GM23338 (cell line): ENCODE results near the gene KCNMB1. TPM values are rescaled to one million over a fixed set of nuclear protein-coding genes. Genes with fewer than 3 reads are reported as not detected.

Source experiments
- ATAC-seq: fragments of 200-7000 bp; cut with Tn5 transposase; 3 replicates; pipeline ENCODE4 v1.9.1; 2020
- DNase-seq: peaks from one replicate; pipeline ENCODE4 v3.0.0-alpha.2; 2015; ENCODE audit warnings: low spot score
- H2AFZ ChIP-seq: fragments of 200-600 bp; sonication (generic); 2 replicates; pipeline ENCODE4 v1.8.0; 2016; ENCODE audit warnings: antibody characterized with exemption, mild to moderate bottlenecking, moderate library complexity
- H3F3A ChIP-seq: fragments of 200-600 bp; sonication (generic); replicated peaks from 2 replicates; pipeline ENCODE4 v1.8.0; 2017; ENCODE audit warnings: antibody characterized with exemption, mixed run types, low read depth
- H3K27ac ChIP-seq: fragments of 200-600 bp; sonication (generic); 2 replicates; pipeline ENCODE4 v1.6.1; 2016; ENCODE audit warnings: low read depth
- H3K27me3 ChIP-seq: fragments of 200-600 bp; sonication (generic); 2 replicates; pipeline ENCODE4 v1.8.0; 2016; ENCODE audit warnings: mild to moderate bottlenecking, mixed run types, moderate library complexity; ENCODE audit not compliant: insufficient read depth
- H3K36me3 ChIP-seq: fragments of 200-600 bp; sonication (generic); 2 replicates; pipeline ENCODE4 v1.8.0; 2016; ENCODE audit warnings: mild to moderate bottlenecking; ENCODE audit not compliant: insufficient read depth
- H3K4me1 ChIP-seq: fragments of 200-600 bp; sonication (generic); 2 replicates; pipeline ENCODE4 v1.8.0; 2016; ENCODE audit warnings: mild to moderate bottlenecking, moderate library complexity; ENCODE audit not compliant: insufficient read depth
- H3K4me2 ChIP-seq: fragments of 200-600 bp; sonication (generic); 2 replicates; pipeline ENCODE4 v1.7.1; 2017; ENCODE audit warnings: mixed run types
- H3K4me3 ChIP-seq: fragments of 200-600 bp; sonication (generic); 2 replicates; pipeline ENCODE4 v1.6.1; 2016; ENCODE audit warnings: mixed run types
- H3K79me2 ChIP-seq: fragments of 200-600 bp; sonication (generic); replicated peaks from 2 replicates; pipeline ENCODE4 v1.8.0; 2017; ENCODE audit warnings: mild to moderate bottlenecking; ENCODE audit not compliant: insufficient read depth
- H3K9me2 ChIP-seq: fragments of 200-600 bp; sonication (generic); 2 replicates; pipeline ENCODE4 v1.8.0; 2017; ENCODE audit not compliant: insufficient read depth
- H4K20me1 ChIP-seq: fragments of 200-600 bp; sonication (generic); replicated peaks from 2 replicates; pipeline ENCODE4 v1.8.0; 2017; ENCODE audit warnings: mild to moderate bottlenecking; ENCODE audit not compliant: insufficient read depth
- H3K27ac Mint-ChIP-seq: 2 replicates; pipeline ENCODE4 v1.8.0; 2020; ENCODE audit warnings: inconsistent platforms, mild to moderate bottlenecking, moderate library complexity, mixed read lengths
- H3K27me3 Mint-ChIP-seq: 3 replicates; pipeline ENCODE4 v1.8.0; 2022; ENCODE audit warnings: low read depth, mild to moderate bottlenecking, moderate library complexity, mixed read lengths, inconsistent platforms; ENCODE audit not compliant: insufficient read depth, poor library complexity
- H3K36me3 Mint-ChIP-seq: 3 replicates; pipeline ENCODE4 v1.8.0; 2021; ENCODE audit warnings: low read depth, mild to moderate bottlenecking, inconsistent platforms, moderate library complexity, mixed read lengths
- H3K4me1 Mint-ChIP-seq: 3 replicates; pipeline ENCODE4 v1.8.0; 2020; ENCODE audit warnings: mild to moderate bottlenecking, inconsistent platforms, mixed read lengths
- H3K4me3 Mint-ChIP-seq: 3 replicates; pipeline ENCODE4 v1.8.0; 2021; ENCODE audit warnings: moderate library complexity, mild to moderate bottlenecking, inconsistent platforms, mixed read lengths
- H3K9me3 Mint-ChIP-seq: 3 replicates; pipeline ENCODE4 v1.8.0; 2020; ENCODE audit warnings: moderate library complexity, mild to moderate bottlenecking, inconsistent platforms, mixed read lengths
- CREB1 ChIP-seq: fragments of 250-450 bp; sonication (Bioruptor Pico); IDR thresholded peaks from 2 replicates; pipeline ENCODE4 v1.5.0; 2020; ENCODE audit warnings: low read depth, mild to moderate bottlenecking, moderate library complexity
- EZH2 ChIP-seq: fragments of 200-600 bp; sonication (generic); IDR thresholded peaks from one replicate; pipeline ENCODE4 v1.8.0; 2017; ENCODE audit warnings: antibody characterized with exemption, mild to moderate bottlenecking, low read depth; ENCODE audit not compliant: unreplicated experiment
- EZH2phosphoT487 ChIP-seq: fragments of 200-600 bp; sonication (generic); IDR thresholded peaks from one replicate; pipeline ENCODE4 v1.8.1; 2018; ENCODE audit warnings: antibody characterized with exemption; ENCODE audit not compliant: unreplicated experiment
- JUNB ChIP-seq: IDR thresholded peaks from one replicate; pipeline ENCODE4 v1.6.1; 2016; ENCODE audit warnings: antibody characterized with exemption; ENCODE audit not compliant: unreplicated experiment
- NANOG ChIP-seq: IDR thresholded peaks from 2 replicates; pipeline ENCODE4 v1.6.1; 2016; ENCODE audit warnings: antibody characterized with exemption, borderline replicate concordance
- POLR2AphosphoS5 ChIP-seq: IDR thresholded peaks from 2 replicates; pipeline ENCODE4 v1.6.1; 2016; ENCODE audit warnings: antibody characterized with exemption, low read depth
- REST ChIP-seq: IDR thresholded peaks from one replicate; pipeline ENCODE4 v1.6.1; 2018; ENCODE audit warnings: antibody characterized with exemption; ENCODE audit not compliant: unreplicated experiment
- STAT1 ChIP-seq: IDR thresholded peaks from one replicate; pipeline ENCODE4 v1.6.1; 2016; ENCODE audit warnings: antibody characterized with exemption; ENCODE audit not compliant: unreplicated experiment
- ZNF114 ChIP-seq: fragments of 250-450 bp; sonication (Bioruptor Pico); IDR thresholded peaks from 2 replicates; pipeline ENCODE4 v1.5.0; 2020; ENCODE audit warnings: mild to moderate bottlenecking, moderate library complexity
- ZNF331 ChIP-seq: fragments of 250-450 bp; sonication (Bioruptor Pico); IDR thresholded peaks from 2 replicates; pipeline ENCODE4 v1.5.0; 2020; ENCODE audit warnings: low read depth, mild to moderate bottlenecking, moderate library complexity
- ZNF462 ChIP-seq: fragments of 250-450 bp; sonication (Bioruptor Pico); IDR thresholded peaks from 2 replicates; pipeline ENCODE4 v1.5.0; 2020; ENCODE audit warnings: mild to moderate bottlenecking, moderate library complexity
- polyA plus RNA-seq: library from polyadenylated mRNA; unstranded; fragments of >200 nt; fragmentation: Nextera tagmentation; extraction: Ambion mirVana; gene quantifications from 2 replicates; pipeline ENCODE4 v1.2.1, GENCODE V29; 2016
- total RNA-seq: library from RNA; depleted of rRNA; stranded (reverse); fragments of >200 nt; shearing (Covaris generic); gene quantifications from 2 replicates; pipeline ENCODE4 v1.2.3, GENCODE V29; 2014
- TF ChIP-seq, protein P1 (sequence below), 2 experiments: fragments of 200-600 bp in 1 of 2; sonication (generic) in 1 of 2; conservative IDR thresholded peaks; 2 replicates each; pipeline versions ENCODE4 v1.5.1 to v1.6.1; 2016 to 2017; ENCODE audit warnings: antibody characterized with exemption in 2 of 2, low read depth in 2 of 2, mild to moderate bottlenecking in 2 of 2, moderate library complexity in 1 of 2
- TF ChIP-seq, protein P2 (sequence below): IDR thresholded peaks from 2 replicates; pipeline ENCODE4 v1.6.1; 2016; ENCODE audit warnings: antibody characterized with exemption

KCNMB1 gene
- total and polyA plus RNA-seq, 2 experiments from 2014 or later: 0.17 to 0.19 TPM

DNA sequence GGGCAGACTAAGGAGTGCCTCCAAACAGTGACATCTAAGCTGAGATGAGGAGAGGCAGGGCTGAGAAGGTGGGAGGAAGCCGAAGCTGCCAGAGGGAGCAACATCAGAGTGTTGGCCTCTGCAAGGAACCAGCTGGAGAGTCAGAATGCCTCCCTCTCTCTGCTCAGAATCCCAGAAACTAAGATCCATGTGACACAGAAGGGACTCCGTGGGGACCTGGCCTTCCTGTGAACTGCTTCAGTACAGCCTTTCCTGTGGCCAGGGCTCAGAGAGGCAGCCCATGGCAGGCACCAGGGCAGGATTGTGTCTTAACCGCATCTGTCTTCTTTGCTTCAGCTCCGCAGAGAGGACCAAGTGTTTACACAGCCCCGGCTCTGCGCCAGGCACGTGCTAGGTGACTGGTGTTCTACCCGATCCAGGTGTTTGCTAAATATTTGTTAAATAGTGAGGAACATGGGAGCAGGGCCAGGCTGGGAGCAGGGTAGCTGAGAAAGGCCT is 33.5 kb downstream of the KCNMB1 start:
- no peak overlapping the region for H3K4me2 ChIP-seq
- no peaks in the 10 kb centered on the region for H3F3A ChIP-seq
- Mint-ChIP-seq H3K27me3 (peaks cover 10% of the 10 kb centered on the region), H3K36me3 (no peaks in the 10 kb centered on the region), H3K4me1 (peaks cover 41% of the 10 kb centered on the region), H3K27ac (no peak overlapping the region), H3K9me3 (no peaks in the 10 kb centered on the region), H3K4me3 (no peak overlapping the region)
- peaks cover 6% of the 10 kb centered on the region; the same call in 1 of the 2 replicates for H3K9me2 ChIP-seq
- no peak overlapping the region for H2AFZ ChIP-seq
- no peak for DNase-seq
- TF ChIP-seq NANOG (no peak), REST (no peak), EZH2phosphoT487 (no peak), ZNF462 (CRISPR knock-in tag) (no peak), ZNF114 (CRISPR knock-in tag) (no peak), EZH2 (no peak), CREB1 (no peak), ZNF331 (CRISPR knock-in tag) (no peak), POLR2AphosphoS5 (no peak), JUNB (no peak), STAT1 (no peak)
- TF ChIP-seq, protein P1, sequence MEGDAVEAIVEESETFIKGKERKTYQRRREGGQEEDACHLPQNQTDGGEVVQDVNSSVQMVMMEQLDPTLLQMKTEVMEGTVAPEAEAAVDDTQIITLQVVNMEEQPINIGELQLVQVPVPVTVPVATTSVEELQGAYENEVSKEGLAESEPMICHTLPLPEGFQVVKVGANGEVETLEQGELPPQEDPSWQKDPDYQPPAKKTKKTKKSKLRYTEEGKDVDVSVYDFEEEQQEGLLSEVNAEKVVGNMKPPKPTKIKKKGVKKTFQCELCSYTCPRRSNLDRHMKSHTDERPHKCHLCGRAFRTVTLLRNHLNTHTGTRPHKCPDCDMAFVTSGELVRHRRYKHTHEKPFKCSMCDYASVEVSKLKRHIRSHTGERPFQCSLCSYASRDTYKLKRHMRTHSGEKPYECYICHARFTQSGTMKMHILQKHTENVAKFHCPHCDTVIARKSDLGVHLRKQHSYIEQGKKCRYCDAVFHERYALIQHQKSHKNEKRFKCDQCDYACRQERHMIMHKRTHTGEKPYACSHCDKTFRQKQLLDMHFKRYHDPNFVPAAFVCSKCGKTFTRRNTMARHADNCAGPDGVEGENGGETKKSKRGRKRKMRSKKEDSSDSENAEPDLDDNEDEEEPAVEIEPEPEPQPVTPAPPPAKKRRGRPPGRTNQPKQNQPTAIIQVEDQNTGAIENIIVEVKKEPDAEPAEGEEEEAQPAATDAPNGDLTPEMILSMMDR (conservative IDR thresholded peaks at IDR 0.05; ENCODE audit: low read depth in 2 of 2): no peak
- TF ChIP-seq, protein P2, sequence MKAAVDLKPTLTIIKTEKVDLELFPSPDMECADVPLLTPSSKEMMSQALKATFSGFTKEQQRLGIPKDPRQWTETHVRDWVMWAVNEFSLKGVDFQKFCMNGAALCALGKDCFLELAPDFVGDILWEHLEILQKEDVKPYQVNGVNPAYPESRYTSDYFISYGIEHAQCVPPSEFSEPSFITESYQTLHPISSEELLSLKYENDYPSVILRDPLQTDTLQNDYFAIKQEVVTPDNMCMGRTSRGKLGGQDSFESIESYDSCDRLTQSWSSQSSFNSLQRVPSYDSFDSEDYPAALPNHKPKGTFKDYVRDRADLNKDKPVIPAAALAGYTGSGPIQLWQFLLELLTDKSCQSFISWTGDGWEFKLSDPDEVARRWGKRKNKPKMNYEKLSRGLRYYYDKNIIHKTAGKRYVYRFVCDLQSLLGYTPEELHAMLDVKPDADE: no peak
- H3K79me2 ChIP-seq: no peaks in the 10 kb centered on the region
- H3K27me3 ChIP-seq: no peaks in the 10 kb centered on the region
- H3K4me3 ChIP-seq: no peak overlapping the region
- H3K27ac ChIP-seq: no peak overlapping the region
- H3K4me1 ChIP-seq: peaks cover 5% of the 10 kb centered on the region; the same call in 1 of the 2 replicates
- no peaks in the 10 kb centered on the region for H4K20me1 ChIP-seq
- ATAC-seq: no peak
- H3K36me3 ChIP-seq: no peaks in the 10 kb centered on the region
